ENCODE results near the gene COL4A2. TPM values are rescaled to one million over a fixed set of nuclear protein-coding genes. Genes with fewer than 3 reads are reported as not detected.

Gene COL4A2
- polyA plus RNA-seq, 1 donor (not counting 4 experiments of a cell fraction or from before 2014, with no cell fraction given) = 30.7 TPM

- H3K27ac ChIP-seq (ENCODE audit: control insufficient read depth, insufficient read depth, low read length) = no peak overlapping the region
- H3K9me3 ChIP-seq (ENCODE audit: control insufficient read depth, low read depth, low read length) = no peaks in the 10 kb centered on the region
- FAIRE-seq (no peak), DNase-seq (ENCODE audit: low read depth, low spot score) (no peak)
- H3K9me1 ChIP-seq (ENCODE audit: control insufficient read depth, extremely low read depth, insufficient read depth, low read length) = no peaks in the 10 kb centered on the region
- no peaks in the 10 kb centered on the region for H3K36me3 ChIP-seq (ENCODE audit: control insufficient read depth in 2 of 2, extremely low read depth in 1 of 2, insufficient read depth in 2 of 2, low read length in 2 of 2)
- dilution Hi-C loops (cut with MboI; ENCODE audit: extremely low pct_ligation_motif_present, low sequenced_read_pairs) = no loop called here
- TF ChIP-seq, protein P1, sequence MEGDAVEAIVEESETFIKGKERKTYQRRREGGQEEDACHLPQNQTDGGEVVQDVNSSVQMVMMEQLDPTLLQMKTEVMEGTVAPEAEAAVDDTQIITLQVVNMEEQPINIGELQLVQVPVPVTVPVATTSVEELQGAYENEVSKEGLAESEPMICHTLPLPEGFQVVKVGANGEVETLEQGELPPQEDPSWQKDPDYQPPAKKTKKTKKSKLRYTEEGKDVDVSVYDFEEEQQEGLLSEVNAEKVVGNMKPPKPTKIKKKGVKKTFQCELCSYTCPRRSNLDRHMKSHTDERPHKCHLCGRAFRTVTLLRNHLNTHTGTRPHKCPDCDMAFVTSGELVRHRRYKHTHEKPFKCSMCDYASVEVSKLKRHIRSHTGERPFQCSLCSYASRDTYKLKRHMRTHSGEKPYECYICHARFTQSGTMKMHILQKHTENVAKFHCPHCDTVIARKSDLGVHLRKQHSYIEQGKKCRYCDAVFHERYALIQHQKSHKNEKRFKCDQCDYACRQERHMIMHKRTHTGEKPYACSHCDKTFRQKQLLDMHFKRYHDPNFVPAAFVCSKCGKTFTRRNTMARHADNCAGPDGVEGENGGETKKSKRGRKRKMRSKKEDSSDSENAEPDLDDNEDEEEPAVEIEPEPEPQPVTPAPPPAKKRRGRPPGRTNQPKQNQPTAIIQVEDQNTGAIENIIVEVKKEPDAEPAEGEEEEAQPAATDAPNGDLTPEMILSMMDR (optimal IDR thresholded peaks at IDR 0.05 in 1 of 3, IDR thresholded peaks at IDR 0.05 in 1 of 3, conservative IDR thresholded peaks at IDR 0.05 in 1 of 3; ENCODE audit: extremely low read depth in 1 of 3, insufficient read depth in 2 of 3, low read length in 3 of 3) = no peak
- no peak for TF ChIP-seq EZH2 (IDR thresholded peaks at IDR 0.05; ENCODE audit: low read length)
- no peak overlapping the region for H2AFZ ChIP-seq (ENCODE audit: control insufficient read depth, low read length)
- H3K4me2 ChIP-seq (ENCODE audit: control insufficient read depth, extremely low read depth, insufficient read depth, low read depth, low read length) = no peak overlapping the region
- H3K9ac ChIP-seq (ENCODE audit: control insufficient read depth, extremely low read depth, insufficient read depth, low read length) = no peak overlapping the region
- H3K4me3 ChIP-seq (ENCODE audit: control insufficient read depth in 2 of 3, extremely low read depth in 1 of 3, insufficient read depth in 2 of 3, low read depth in 1 of 3, low read length in 3 of 3) = no peak overlapping the region
- no peaks in the 10 kb centered on the region for H4K20me1 ChIP-seq (ENCODE audit: control insufficient read depth, extremely low read depth, insufficient read depth, low read length)
- H3K4me1 ChIP-seq (ENCODE audit: control insufficient read depth, extremely low read depth, insufficient read depth, low read length) = no peaks in the 10 kb centered on the region
- H3K27me3 ChIP-seq (ENCODE audit: control insufficient read depth, extremely low read depth, insufficient read depth, low read length) = no peaks in the 10 kb centered on the region
- no peaks in the 10 kb centered on the region for H3K79me2 ChIP-seq (ENCODE audit: control insufficient read depth, insufficient read depth, low read length)
These were observed 57.0 kb downstream of the COL4A2 start for GRCh38 chr13:110364081-110364480.

DNA sequence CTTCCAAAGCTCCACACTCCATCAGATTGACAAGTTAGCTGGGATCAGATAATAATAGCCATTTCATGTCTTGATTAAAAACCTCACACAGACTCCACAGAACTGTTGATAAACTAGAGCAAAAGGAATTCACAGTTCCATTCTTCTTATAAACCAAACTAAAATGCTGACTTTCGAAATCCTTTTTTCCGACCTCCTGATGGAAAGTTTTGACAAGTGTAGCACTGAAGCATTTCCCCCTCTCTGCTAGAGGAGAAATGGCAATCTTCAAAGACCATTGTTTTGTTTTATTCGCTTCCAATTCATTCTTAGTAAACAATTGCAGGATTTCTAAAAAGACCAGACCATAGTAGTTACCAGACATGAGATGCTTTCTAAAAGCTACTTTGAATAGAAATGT lies 58.8 kb downstream of the COL4A2 start:
- Histone ChIP-seq H3K79me2 (ENCODE audit: control insufficient read depth, insufficient read depth, low read length) (no peaks in the 10 kb centered on the region), H3K4me1 (ENCODE audit: control insufficient read depth, extremely low read depth, insufficient read depth, low read length) (no peaks in the 10 kb centered on the region), H3K27me3 (ENCODE audit: control insufficient read depth, extremely low read depth, insufficient read depth, low read length) (no peaks in the 10 kb centered on the region), H4K20me1 (ENCODE audit: control insufficient read depth, extremely low read depth, insufficient read depth, low read length) (no peaks in the 10 kb centered on the region), H3K36me3 (ENCODE audit: control insufficient read depth in 2 of 2, extremely low read depth in 1 of 2, insufficient read depth in 2 of 2, low read length in 2 of 2) (no peaks in the 10 kb centered on the region), H3K9me3 (ENCODE audit: control insufficient read depth, low read depth, low read length) (no peaks in the 10 kb centered on the region), H3K27ac (ENCODE audit: control insufficient read depth, insufficient read depth, low read length) (no peak overlapping the region), H3K4me2 (ENCODE audit: control insufficient read depth, extremely low read depth, insufficient read depth, low read depth, low read length) (no peak overlapping the region), H2AFZ (ENCODE audit: control insufficient read depth, low read length) (no peak overlapping the region), H3K9ac (ENCODE audit: control insufficient read depth, extremely low read depth, insufficient read depth, low read length) (no peak overlapping the region), H3K4me3 (ENCODE audit: control insufficient read depth in 2 of 3, extremely low read depth in 1 of 3, insufficient read depth in 2 of 3, low read depth in 1 of 3, low read length in 3 of 3) (no peak overlapping the region), H3K9me1 (ENCODE audit: control insufficient read depth, extremely low read depth, insufficient read depth, low read length) (no peaks in the 10 kb centered on the region)
- no peak for DNase-seq (ENCODE audit: low read depth, low spot score)
- TF ChIP-seq EZH2 (IDR thresholded peaks at IDR 0.05; ENCODE audit: low read length) = no peak
- no peak for FAIRE-seq
- dilution Hi-C loops (cut with MboI; ENCODE audit: extremely low pct_ligation_motif_present, low sequenced_read_pairs) = no loop called here

DNA sequence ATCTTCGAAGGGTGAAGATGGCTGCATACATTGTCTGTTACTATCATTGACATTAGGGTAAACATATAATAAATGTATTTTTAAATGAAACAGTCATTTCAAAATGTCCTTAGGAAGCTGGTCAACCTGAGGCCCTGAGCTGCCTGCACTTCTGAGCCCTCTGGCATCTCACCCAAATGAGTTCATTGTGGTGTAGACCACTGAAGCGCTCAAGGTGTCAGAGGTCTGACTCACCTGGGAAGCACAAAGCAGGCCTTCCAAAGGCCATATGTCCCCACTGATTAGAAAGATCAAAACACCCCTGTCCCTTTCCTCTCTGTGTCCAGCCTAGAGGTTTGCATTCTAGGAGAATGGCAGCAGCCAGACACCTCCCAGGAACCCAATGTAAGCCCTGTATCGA lies 59.6 kb downstream of the COL4A2 start:
- H3K9me1 ChIP-seq (ENCODE audit: control insufficient read depth, extremely low read depth, insufficient read depth, low read length) = no peaks in the 10 kb centered on the region
- no peak for FAIRE-seq
- DNase-seq (ENCODE audit: low read depth, low spot score) = no peak
- no peak for TF ChIP-seq EZH2 (IDR thresholded peaks at IDR 0.05; ENCODE audit: low read length)
- TF ChIP-seq, protein P1 (optimal IDR thresholded peaks at IDR 0.05 in 1 of 3, IDR thresholded peaks at IDR 0.05 in 1 of 3, conservative IDR thresholded peaks at IDR 0.05 in 1 of 3; ENCODE audit: extremely low read depth in 1 of 3, insufficient read depth in 2 of 3, low read length in 3 of 3) = no peak
- no peak overlapping the region for H3K4me3 ChIP-seq (ENCODE audit: control insufficient read depth in 2 of 3, extremely low read depth in 1 of 3, insufficient read depth in 2 of 3, low read depth in 1 of 3, low read length in 3 of 3)
- no peaks in the 10 kb centered on the region for H3K4me1 ChIP-seq (ENCODE audit: control insufficient read depth, extremely low read depth, insufficient read depth, low read length)
- no peak overlapping the region for H2AFZ ChIP-seq (ENCODE audit: control insufficient read depth, low read length)
- no peaks in the 10 kb centered on the region for H3K79me2 ChIP-seq (ENCODE audit: control insufficient read depth, insufficient read depth, low read length)
- H3K9ac ChIP-seq (ENCODE audit: control insufficient read depth, extremely low read depth, insufficient read depth, low read length) = no peak overlapping the region
- H3K4me2 ChIP-seq (ENCODE audit: control insufficient read depth, extremely low read depth, insufficient read depth, low read depth, low read length) = no peak overlapping the region
- H3K27me3 ChIP-seq (ENCODE audit: control insufficient read depth, extremely low read depth, insufficient read depth, low read length) = no peaks in the 10 kb centered on the region
- H3K27ac ChIP-seq (ENCODE audit: control insufficient read depth, insufficient read depth, low read length) = no peak overlapping the region
- dilution Hi-C loops (cut with MboI; ENCODE audit: extremely low pct_ligation_motif_present, low sequenced_read_pairs) = no loop called here
- no peaks in the 10 kb centered on the region for H4K20me1 ChIP-seq (ENCODE audit: control insufficient read depth, extremely low read depth, insufficient read depth, low read length)
- no peaks in the 10 kb centered on the region for H3K9me3 ChIP-seq (ENCODE audit: control insufficient read depth, low read depth, low read length)
- no peaks in the 10 kb centered on the region for H3K36me3 ChIP-seq (ENCODE audit: control insufficient read depth in 2 of 2, extremely low read depth in 1 of 2, insufficient read depth in 2 of 2, low read length in 2 of 2)

Data from keratinocyte (primary cell).